H9 (cell line): ENCODE data around the gene KCNK1. TPM values are rescaled to one million over a fixed set of nuclear protein-coding genes. Genes with fewer than 3 reads are reported as not detected.

Experiments
- DNase-seq: peaks from one replicate; pipeline ENCODE4 v3.0.0-alpha.2; 2017
- H2AFZ ChIP-seq: one replicate; pipeline ENCODE4 v1.6.1; 2013; ENCODE audit warnings: mild to moderate bottlenecking, low read length, control low read depth, moderate library complexity
- H2AK5ac ChIP-seq: 2 replicates; pipeline ENCODE4 v1.6.1; 2013; ENCODE audit warnings: low read length, control low read depth, mixed read lengths; ENCODE audit not compliant: insufficient read length
- H2BK120ac ChIP-seq: one replicate; pipeline ENCODE4 v1.6.1; 2013; ENCODE audit warnings: low read depth, mild to moderate bottlenecking, low read length, control low read depth, inconsistent platforms; ENCODE audit not compliant: poor library complexity, severe bottlenecking
- H2BK12ac ChIP-seq: 2 replicates; pipeline ENCODE4 v1.6.1; 2013; ENCODE audit warnings: low read length, control low read depth, mixed read lengths, low read depth; ENCODE audit not compliant: insufficient read length
- H2BK15ac ChIP-seq: 2 replicates; pipeline ENCODE4 v1.6.1; 2013; ENCODE audit warnings: low read depth, low read length, control low read depth
- H2BK20ac ChIP-seq: one replicate; pipeline ENCODE4 v1.6.1; 2013; ENCODE audit warnings: low read depth, mild to moderate bottlenecking, low read length, control low read depth, inconsistent platforms; ENCODE audit not compliant: poor library complexity, severe bottlenecking
- H2BK5ac ChIP-seq: 2 replicates; pipeline ENCODE4 v1.6.1; 2013; ENCODE audit warnings: low read length, control low read depth, mixed read lengths; ENCODE audit not compliant: insufficient read length
- H3K14ac ChIP-seq: 2 replicates; pipeline ENCODE4 v1.6.1; 2013; ENCODE audit warnings: low read length, control low read depth; ENCODE audit not compliant: insufficient read depth
- H3K18ac ChIP-seq: 2 replicates; pipeline ENCODE4 v1.6.1; 2013; ENCODE audit warnings: low read depth, mild to moderate bottlenecking, mixed read lengths, low read length, control low read depth; ENCODE audit not compliant: insufficient read length
- H3K23ac ChIP-seq: 2 replicates; pipeline ENCODE4 v1.6.1; 2013; ENCODE audit warnings: low read length, control low read depth, mixed read lengths, low read depth; ENCODE audit not compliant: insufficient read length
- H3K23me2 ChIP-seq: 2 replicates; pipeline ENCODE4 v1.6.1; 2013; ENCODE audit warnings: low read depth, mild to moderate bottlenecking, mixed read lengths, low read length, control low read depth; ENCODE audit not compliant: insufficient read length, poor library complexity, severe bottlenecking
- H3K27ac ChIP-seq: 2 replicates; pipeline ENCODE4 v1.5.1; 2013; ENCODE audit warnings: low read length, control low read depth, mixed read lengths, low read depth; ENCODE audit not compliant: insufficient read length
- H3K27me3 ChIP-seq: 2 replicates; pipeline ENCODE4 v1.6.1; 2013; ENCODE audit warnings: low read length, control low read depth, inconsistent platforms; ENCODE audit not compliant: insufficient read depth
- H3K4ac ChIP-seq: 2 replicates; pipeline ENCODE4 v1.6.1; 2013; ENCODE audit warnings: low read depth, mild to moderate bottlenecking, control low read depth, inconsistent platforms, low read length, moderate library complexity
- H3K4me1 ChIP-seq: 2 replicates; pipeline ENCODE4 v1.6.1; 2013; ENCODE audit warnings: low read length, control low read depth, inconsistent platforms; ENCODE audit not compliant: insufficient read depth
- H3K4me2 ChIP-seq: 2 replicates; pipeline ENCODE4 v1.6.1; 2013; ENCODE audit warnings: low read length, control low read depth, mixed read lengths; ENCODE audit not compliant: insufficient read length, insufficient read depth
- H3K56ac ChIP-seq: 2 replicates; pipeline ENCODE4 v1.6.1; 2013; ENCODE audit warnings: low read depth, mild to moderate bottlenecking, mixed read lengths, low read length, control low read depth; ENCODE audit not compliant: insufficient read length
- H3K79me1 ChIP-seq: 2 replicates; pipeline ENCODE4 v1.6.1; 2013; ENCODE audit warnings: low read depth, mild to moderate bottlenecking, moderate library complexity, low read length, control low read depth, inconsistent platforms; ENCODE audit not compliant: insufficient read depth, poor library complexity, severe bottlenecking
- H3K79me2 ChIP-seq: 2 replicates; pipeline ENCODE4 v1.6.1; 2013; ENCODE audit warnings: low read length, control low read depth, inconsistent platforms; ENCODE audit not compliant: insufficient read depth
- H3K9ac ChIP-seq: 2 replicates; pipeline ENCODE4 v1.6.1; 2013; ENCODE audit warnings: low read length, control low read depth, mixed read lengths; ENCODE audit not compliant: insufficient read length; ENCODE audit errors: extremely low read depth
- H3K9me3 ChIP-seq: one replicate; pipeline ENCODE4 v1.6.1; 2013; ENCODE audit warnings: low read depth, low read length, inconsistent platforms; ENCODE audit not compliant: control insufficient read depth
- H3T11ph ChIP-seq: one replicate; pipeline ENCODE4 v1.6.1; 2013; ENCODE audit warnings: mild to moderate bottlenecking, low read length, control low read depth, inconsistent platforms
- H4K20me1 ChIP-seq: one replicate; pipeline ENCODE4 v1.6.1; 2013; ENCODE audit not compliant: control insufficient read depth, insufficient read length, insufficient read depth
- H4K5ac ChIP-seq: 2 replicates; pipeline ENCODE4 v1.6.1; 2013; ENCODE audit warnings: low read depth, mild to moderate bottlenecking, mixed read lengths, low read length, control low read depth; ENCODE audit not compliant: insufficient read length
- H4K8ac ChIP-seq: replicated peaks from 2 replicates; pipeline ENCODE4 v1.6.1; 2013; ENCODE audit warnings: low read length, control low read depth, mixed read lengths, low read depth; ENCODE audit not compliant: insufficient read length
- H4K91ac ChIP-seq: 2 replicates; pipeline ENCODE4 v1.6.1; 2013; ENCODE audit warnings: low read depth, mild to moderate bottlenecking, moderate library complexity, mixed read lengths, low read length, control low read depth; ENCODE audit not compliant: insufficient read length
- H3K27ac Mint-ChIP-seq, 3 experiments: 2 replicates in 2 of 3; 3 replicates in 1 of 3; pipeline ENCODE4 v1.8.0; 2020 to 2021; ENCODE audit warnings: mixed read lengths in 3 of 3, mild to moderate bottlenecking in 1 of 3, moderate library complexity in 1 of 3
- H3K27me3 Mint-ChIP-seq: 2 replicates; pipeline ENCODE4 v1.8.0; 2021; ENCODE audit warnings: low read depth, mild to moderate bottlenecking, moderate library complexity, mixed read lengths
- H3K36me3 Mint-ChIP-seq, 3 experiments: 2 replicates in 2 of 3; 3 replicates in 1 of 3; pipeline ENCODE4 v1.8.0; 2020 to 2021; ENCODE audit warnings: low read depth in 3 of 3, mixed read lengths in 3 of 3; ENCODE audit not compliant: insufficient read depth in 1 of 3
- H3K4me1 Mint-ChIP-seq, 2 experiments: 2 replicates each; pipeline ENCODE4 v1.8.0; 2020; ENCODE audit warnings: mixed read lengths in 2 of 2
- H3K4me3 Mint-ChIP-seq, 2 experiments: 2 replicates in 1 of 2; 3 replicates in 1 of 2; pipeline ENCODE4 v1.8.0; 2020 to 2021; ENCODE audit warnings: mild to moderate bottlenecking in 2 of 2, mixed read lengths in 2 of 2, moderate library complexity in 1 of 2
- H3K9me3 Mint-ChIP-seq, 2 experiments: 2 replicates in 1 of 2; 3 replicates in 1 of 2; pipeline ENCODE4 v1.8.0; 2020; ENCODE audit warnings: mild to moderate bottlenecking in 2 of 2, mixed read lengths in 2 of 2, moderate library complexity in 1 of 2
- total RNA-seq: library from RNA; stranded (reverse); gene quantifications from 2 replicates; pipeline ENCODE4 v1.2.1, GENCODE V29; 2021
- TF ChIP-seq, protein P1 (sequence below): fragments of 200-600 bp; sonication (generic); conservative IDR thresholded peaks from 3 replicates; pipeline ENCODE4 v1.8.0; 2021; ENCODE audit warnings: antibody characterized with exemption, mild to moderate bottlenecking

The KCNK1 gene
- total RNA-seq, 1 experiment from 2014 or later, result 9.9 TPM

DNA sequence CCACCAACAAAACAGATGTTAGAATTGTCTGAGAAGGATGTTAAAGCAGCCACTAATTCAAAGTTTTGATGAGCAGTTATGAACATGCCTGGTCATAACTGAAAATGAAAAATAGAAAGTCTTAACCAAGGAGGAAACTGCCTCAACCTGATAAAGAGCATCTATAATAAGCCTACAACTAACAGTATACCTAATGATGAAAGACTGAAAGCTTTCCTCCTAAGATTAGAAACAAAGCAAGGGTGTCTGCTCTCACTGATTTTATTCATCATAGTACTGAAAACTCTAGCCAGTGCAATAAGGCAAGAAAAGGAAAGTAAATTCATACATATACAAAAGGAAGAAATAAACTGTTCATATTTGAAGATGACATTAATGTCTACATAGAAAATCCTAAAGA, 82.0 kb downstream of the KCNK1 start:
- Histone ChIP-seq H3K23ac (no peak overlapping the region), H2AK5ac (no peak overlapping the region), H3K4ac (no peak overlapping the region), H3K27me3 (no peaks in the 10 kb centered on the region), H2AFZ (no peak overlapping the region), H3K14ac (no peak overlapping the region), H2BK5ac (no peak overlapping the region), H3K79me1 (no peaks in the 10 kb centered on the region), H3K4me2 (no peak overlapping the region), H3K9me3 (no peaks in the 10 kb centered on the region), H3K56ac (no peak overlapping the region), H3K4me1 (no peaks in the 10 kb centered on the region), H4K8ac (no peak overlapping the region), H3T11ph (no peak overlapping the region), H3K79me2 (no peaks in the 10 kb centered on the region), H4K5ac (no peak overlapping the region), H2BK12ac (no peak overlapping the region), H4K91ac (no peak overlapping the region), H3K18ac (no peak overlapping the region), H4K20me1 (no peaks in the 10 kb centered on the region), H3K9ac (no peak overlapping the region), H3K27ac (no peak overlapping the region), H2BK20ac (no peak overlapping the region), H2BK15ac (no peak overlapping the region), H2BK120ac (no peak overlapping the region), H3K23me2 (no peaks in the 10 kb centered on the region)
- Mint-ChIP-seq H3K4me3 (no peak overlapping the region), H3K9me3 (peaks cover 8% of the 10 kb centered on the region in 2 experiments; a peak in 3 of 5 replicates), H3K27ac (no peak overlapping the region), H3K4me1 (peaks cover 2 to 4% of the 10 kb centered on the region in 2 experiments; a peak in 2 of 4 replicates), H3K27me3 (no peaks in the 10 kb centered on the region), H3K36me3 (peaks cover 0 to 7% (median 0%) of the 10 kb centered on the region in 3 experiments; a peak in 2 of 7 replicates)
- no peak for DNase-seq
- TF ChIP-seq, protein P1, sequence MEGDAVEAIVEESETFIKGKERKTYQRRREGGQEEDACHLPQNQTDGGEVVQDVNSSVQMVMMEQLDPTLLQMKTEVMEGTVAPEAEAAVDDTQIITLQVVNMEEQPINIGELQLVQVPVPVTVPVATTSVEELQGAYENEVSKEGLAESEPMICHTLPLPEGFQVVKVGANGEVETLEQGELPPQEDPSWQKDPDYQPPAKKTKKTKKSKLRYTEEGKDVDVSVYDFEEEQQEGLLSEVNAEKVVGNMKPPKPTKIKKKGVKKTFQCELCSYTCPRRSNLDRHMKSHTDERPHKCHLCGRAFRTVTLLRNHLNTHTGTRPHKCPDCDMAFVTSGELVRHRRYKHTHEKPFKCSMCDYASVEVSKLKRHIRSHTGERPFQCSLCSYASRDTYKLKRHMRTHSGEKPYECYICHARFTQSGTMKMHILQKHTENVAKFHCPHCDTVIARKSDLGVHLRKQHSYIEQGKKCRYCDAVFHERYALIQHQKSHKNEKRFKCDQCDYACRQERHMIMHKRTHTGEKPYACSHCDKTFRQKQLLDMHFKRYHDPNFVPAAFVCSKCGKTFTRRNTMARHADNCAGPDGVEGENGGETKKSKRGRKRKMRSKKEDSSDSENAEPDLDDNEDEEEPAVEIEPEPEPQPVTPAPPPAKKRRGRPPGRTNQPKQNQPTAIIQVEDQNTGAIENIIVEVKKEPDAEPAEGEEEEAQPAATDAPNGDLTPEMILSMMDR, result no peak
